Activated CD4-positive, alpha-beta memory T cell treated with anti-CD3 and anti-CD28 coated beads, Interleukin-2, amount 10 ng/mL, durations not matched to agents 7 days and 5 days (primary cell): Measurements from ENCODE around the gene KRTAP21-1. TPM values are rescaled to one million over a fixed set of nuclear protein-coding genes. Genes with fewer than 3 reads are reported as not detected.
"Not testable (repeated sequence)": the region's sequence is repeated elsewhere in the genome, so short reads cannot be mapped to it uniquely, and the experiment has no call there.

ENCODE experiments used
- CTCF ChIA-PET: fragments of 350-600 bp; sonication (Branson Sonifier 250); formaldehyde crosslinking; loops from one replicate; lab custom pipeline; 2021; ENCODE audit warnings: antibody characterized with exemption, inconsistent platforms; lab: Charles Lee
- POLR2A ChIA-PET: fragments of 350-600 bp; sonication (Branson Sonifier 250); formaldehyde crosslinking; loops from one replicate; lab custom pipeline; 2021; ENCODE audit warnings: antibody characterized with exemption; lab: Charles Lee
- DNase-seq: peaks from one replicate; pipeline ENCODE4 v3.0.0-alpha.2; 2020
- H3K27ac Mint-ChIP-seq: one replicate; pipeline ENCODE4 v1.8.0; 2021; ENCODE audit warnings: mild to moderate bottlenecking, mixed read lengths
- H3K27me3 Mint-ChIP-seq: one replicate; pipeline ENCODE4 v1.8.0; 2021; ENCODE audit warnings: mixed read lengths
- H3K36me3 Mint-ChIP-seq: one replicate; pipeline ENCODE4 v1.8.0; 2021; ENCODE audit warnings: low read depth, mixed read lengths
- H3K4me1 Mint-ChIP-seq: one replicate; pipeline ENCODE4 v1.8.0; 2021; ENCODE audit warnings: mixed read lengths
- H3K4me3 Mint-ChIP-seq: one replicate; pipeline ENCODE4 v1.8.0; 2021; ENCODE audit warnings: mild to moderate bottlenecking, mixed read lengths
- H3K9me3 Mint-ChIP-seq: one replicate; pipeline ENCODE4 v1.8.0; 2021; ENCODE audit warnings: mixed read lengths
- total RNA-seq, 2 experiments: library from RNA; stranded (reverse); gene quantifications; one replicate each; pipeline ENCODE4 v1.2.3, GENCODE V29; 2021

Gene KRTAP21-1
- not detected for total RNA-seq

- CTCF ChIA-PET, H3K4me1 Mint-ChIP-seq, H3K27ac Mint-ChIP-seq, H3K9me3 Mint-ChIP-seq, H3K27me3 Mint-ChIP-seq, DNase-seq, H3K4me3 Mint-ChIP-seq, POLR2A ChIA-PET, H3K36me3 Mint-ChIP-seq: not testable (repeated sequence)
Measured at GRCh38 chr21:30755328-30755727, at the start of gene KRTAP21-1. Gene KRTAP21-1, minus strand, starts transcription at chr21:30755428. Its CDS starts 50 bp downstream, at chr21:30755378.

GRCh38 chr21:30800605-30801004 is 45.4 kb upstream of the KRTAP21-1 start:
- Mint-ChIP-seq H3K27me3 (no peaks in the 10 kb centered on the region), H3K4me3 (no peak overlapping the region), H3K9me3 (no peaks in the 10 kb centered on the region), H3K27ac (no peak overlapping the region), H3K4me1 (no peaks in the 10 kb centered on the region), H3K36me3 (no peaks in the 10 kb centered on the region)
- CTCF ChIA-PET: no interaction called here
- POLR2A ChIA-PET: no interaction called here
- no peak for DNase-seq

GRCh38 chr21:30793581-30794314 is 38.5 kb upstream of the KRTAP21-1 start:
- POLR2A ChIA-PET: no interaction called here
- CTCF ChIA-PET: no interaction called here
- Mint-ChIP-seq H3K27me3 (peaks cover 10% of the 10 kb centered on the region), H3K9me3 (no peaks in the 10 kb centered on the region), H3K27ac (no peak overlapping the region), H3K36me3 (no peaks in the 10 kb centered on the region), H3K4me1 (no peaks in the 10 kb centered on the region), H3K4me3 (no peak overlapping the region)
- no peak for DNase-seq

- no peak overlapping the region for H3K27ac Mint-ChIP-seq
- POLR2A ChIA-PET: no interaction called here
- CTCF ChIA-PET: no interaction called here
- no peak overlapping the region for H3K4me3 Mint-ChIP-seq
- H3K9me3 Mint-ChIP-seq: no peaks in the 10 kb centered on the region
- no peak for DNase-seq
- peaks cover 3% of the 10 kb centered on the region for H3K27me3 Mint-ChIP-seq
- no peaks in the 10 kb centered on the region for H3K4me1 Mint-ChIP-seq
- H3K36me3 Mint-ChIP-seq: no peaks in the 10 kb centered on the region
Measured at GRCh38 chr21:30779249-30779648, 24.0 kb upstream of the KRTAP21-1 start.

GRCh38 chr21:30769724-30770431 is 14.7 kb upstream of the KRTAP21-1 start:
- H3K4me3 Mint-ChIP-seq: no peak overlapping the region
- no peaks in the 10 kb centered on the region for H3K36me3 Mint-ChIP-seq
- CTCF ChIA-PET: no interaction called here
- no peaks in the 10 kb centered on the region for H3K27me3 Mint-ChIP-seq
- H3K4me1 Mint-ChIP-seq: no peaks in the 10 kb centered on the region
- no peaks in the 10 kb centered on the region for H3K9me3 Mint-ChIP-seq
- DNase-seq: no peak
- H3K27ac Mint-ChIP-seq: no peak overlapping the region
- POLR2A ChIA-PET: no interaction called here

- H3K4me1 Mint-ChIP-seq: no peaks in the 10 kb centered on the region
- POLR2A ChIA-PET: no interaction called here
- H3K27me3 Mint-ChIP-seq: peaks cover 2% of the 10 kb centered on the region
- CTCF ChIA-PET: no interaction called here
- no peaks in the 10 kb centered on the region for H3K36me3 Mint-ChIP-seq
- H3K4me3 Mint-ChIP-seq: no peak overlapping the region
- H3K27ac Mint-ChIP-seq: no peak overlapping the region
- H3K9me3 Mint-ChIP-seq: no peaks in the 10 kb centered on the region
- DNase-seq: no peak
Measured at GRCh38 chr21:30760776-30761175, 5.5 kb upstream of the KRTAP21-1 start.

GRCh38 chr21:30758306-30758705 is 3.1 kb upstream of the KRTAP21-1 start:
- Mint-ChIP-seq H3K36me3 (no peaks in the 10 kb centered on the region), H3K4me3 (no peak overlapping the region), H3K27me3 (peaks cover 4% of the 10 kb centered on the region), H3K9me3 (no peaks in the 10 kb centered on the region), H3K4me1 (no peaks in the 10 kb centered on the region), H3K27ac (no peak overlapping the region)
- ChIA-PET POLR2A (no interaction called here), CTCF (no interaction called here)
- DNase-seq: no peak

- CTCF ChIA-PET: no interaction called here
- Mint-ChIP-seq H3K4me1 (no peaks in the 10 kb centered on the region), H3K36me3 (no peaks in the 10 kb centered on the region), H3K9me3 (peaks cover 2% of the 10 kb centered on the region), H3K4me3 (no peak within 1 kb of the TSS), H3K27me3 (no peaks in the 10 kb centered on the region), H3K27ac (no peak within 1 kb of the TSS)
- DNase-seq: no peak
- POLR2A ChIA-PET: no interaction called here
Measured at GRCh38 chr21:30747159-30747558, 8.1 kb downstream of the KRTAP21-1 start, which contains the start of gene KRTAP21-2. Gene KRTAP21-2, minus strand, starts transcription at chr21:30747259. Its CDS starts 57 bp downstream, at chr21:30747202.

GRCh38 chr21:30740462-30740861 is 14.8 kb downstream of the KRTAP21-1 start:
- CTCF ChIA-PET: no interaction called here
- Mint-ChIP-seq H3K36me3 (no peaks in the 10 kb centered on the region), H3K27ac (no peak overlapping the region), H3K4me3 (no peak overlapping the region), H3K9me3 (peaks cover 2% of the 10 kb centered on the region), H3K4me1 (no peaks in the 10 kb centered on the region), H3K27me3 (peaks cover 6% of the 10 kb centered on the region)
- POLR2A ChIA-PET: no interaction called here
- DNase-seq: no peak

- no peaks in the 10 kb centered on the region for H3K36me3 Mint-ChIP-seq
- no peak overlapping the region for H3K27ac Mint-ChIP-seq
- H3K9me3 Mint-ChIP-seq: no peaks in the 10 kb centered on the region
- peaks cover 15% of the 10 kb centered on the region for H3K27me3 Mint-ChIP-seq
- no peak overlapping the region for H3K4me3 Mint-ChIP-seq
- CTCF ChIA-PET: no interaction called here
- POLR2A ChIA-PET: no interaction called here
- H3K4me1 Mint-ChIP-seq: no peaks in the 10 kb centered on the region
- no peak for DNase-seq
Measured at GRCh38 chr21:30733026-30733425, 22.2 kb downstream of the KRTAP21-1 start.

- ChIA-PET CTCF (no interaction called here), POLR2A (no interaction called here)
- no peak for DNase-seq
- H3K27me3 Mint-ChIP-seq: peaks cover 18% of the 10 kb centered on the region
- no peaks in the 10 kb centered on the region for H3K9me3 Mint-ChIP-seq
- no peak overlapping the region for H3K4me3 Mint-ChIP-seq
- no peak overlapping the region for H3K27ac Mint-ChIP-seq
- H3K4me1 Mint-ChIP-seq: no peaks in the 10 kb centered on the region
- H3K36me3 Mint-ChIP-seq: peaks cover 4% of the 10 kb centered on the region
Measured at GRCh38 chr21:30726726-30727125, 28.5 kb downstream of the KRTAP21-1 start.

GRCh38 chr21:30719401-30719800 is 35.8 kb downstream of the KRTAP21-1 start:
- DNase-seq: no peak
- Mint-ChIP-seq H3K4me3 (no peak overlapping the region), H3K9me3 (no peaks in the 10 kb centered on the region), H3K4me1 (peaks cover 24% of the 10 kb centered on the region), H3K27ac (no peak overlapping the region), H3K36me3 (no peaks in the 10 kb centered on the region), H3K27me3 (peaks cover 5% of the 10 kb centered on the region)
- ChIA-PET CTCF (interaction anchor here (0.6 kb wide), 1 partner anchor 139 kb away, joined by 3 read pairs; no protein-coding TSS in a partner anchor), POLR2A (no interaction called here)

- DNase-seq: no peak
- no peaks in the 10 kb centered on the region for H3K36me3 Mint-ChIP-seq
- H3K4me3 Mint-ChIP-seq: no peak within 1 kb of the TSS
- peaks cover 2% of the 10 kb centered on the region for H3K9me3 Mint-ChIP-seq
- CTCF ChIA-PET: interaction anchor here (0.6 kb wide), 1 partner anchor 140 kb away, joined by 3 read pairs; no protein-coding TSS in a partner anchor
- H3K27ac Mint-ChIP-seq: peak within 1 kb of the TSS; percentile 44
- peaks cover 24% of the 10 kb centered on the region for H3K4me1 Mint-ChIP-seq
- H3K27me3 Mint-ChIP-seq: peaks cover 2% of the 10 kb centered on the region
- POLR2A ChIA-PET: no interaction called here
Measured at GRCh38 chr21:30718239-30718909, 36.9 kb downstream of the KRTAP21-1 start, which contains the start of gene KRTAP21-3. Gene KRTAP21-3, minus strand, starts transcription at chr21:30718777. Its CDS starts 18 bp downstream, at chr21:30718759.
